A549 (cell line): ENCODE measurements around the gene GIN1. TPM values are rescaled to one million over a fixed set of nuclear protein-coding genes. Genes with fewer than 3 reads are reported as not detected.

Experiments used
- ATAC-seq, 2 experiments: fragments of 200-7000 bp in 1 of 2; fragments of >200 bp in 1 of 2; cut with Nextera tagmentation in 1 of 2; cut with Tn5 transposase in 1 of 2; 3 replicates each; pipeline versions ENCODE4 v1.8.0 to v1.9.1; 2018 to 2020; ENCODE audit warnings: mild to moderate bottlenecking in 1 of 2, moderate library complexity in 1 of 2
- CTCF ChIA-PET: fragments of 300-600 bp; sonication (Branson Sonifier 250); formaldehyde crosslinking; extraction: SDS; loops from one replicate; lab custom pipeline; 2021; ENCODE audit warnings: antibody characterized with exemption, inconsistent platforms; lab: Yijun Ruan, JAX
- POLR2A ChIA-PET: fragments of 350-600 bp; formaldehyde crosslinking; extraction: SDS; loops from one replicate; lab custom pipeline; 2021; ENCODE audit warnings: antibody characterized with exemption, inconsistent platforms; lab: Yijun Ruan, JAX
- DNase-seq, 2 experiments: peaks; one replicate each; pipeline versions ENCODE4 v3.0.0 to v3.0.0-alpha.2; 2011 to 2016; ENCODE audit warnings: low read depth in 1 of 2, low spot score in 1 of 2
- FAIRE-seq: peaks from 2 replicates; lab custom pipeline; 2011; peaks lifted over from hg19 to GRCh38; lab: Jason Lieb, UNC
- H3K27ac ChIP-seq, 2 experiments: fragments of >200 bp; sonication (Bioruptor Twin); formaldehyde crosslinking; 3 replicates each; pipeline ENCODE4 v1.5.1; 2016 to 2017
- H3K4me1 ChIP-seq: fragments of >200 bp; sonication (Bioruptor Twin); formaldehyde crosslinking; 3 replicates; pipeline ENCODE4 v1.6.1; 2016
- H3K4me2 ChIP-seq: fragments of >200 bp; sonication (Bioruptor Twin); formaldehyde crosslinking; 3 replicates; pipeline ENCODE4 v1.6.1; 2016
- H3K4me3 ChIP-seq: fragments of >200 bp; sonication (Bioruptor Twin); formaldehyde crosslinking; 3 replicates; pipeline ENCODE4 v1.5.1; 2016
- H3K9me3 ChIP-seq: fragments of >200 bp; sonication (Bioruptor Twin); formaldehyde crosslinking; 3 replicates; pipeline ENCODE4 v1.6.1; 2016
- BHLHE40 ChIP-seq: IDR thresholded peaks from 2 replicates; pipeline ENCODE4 v1.6.1; 2012; ENCODE audit warnings: low read depth, low read length, inconsistent platforms
- CBX8 ChIP-seq: fragments of 200-600 bp; sonication (generic); IDR thresholded peaks from 2 replicates; pipeline ENCODE4 v1.6.1; 2016
- EHMT2 ChIP-seq: fragments of 200-600 bp; sonication (generic); IDR thresholded peaks from 2 replicates; pipeline ENCODE4 v1.6.1; 2016; ENCODE audit warnings: antibody characterized with exemption, low read depth, mild to moderate bottlenecking, moderate library complexity
- EP300 ChIP-seq, 2 experiments: fragments of >200 bp; sonication (Bioruptor Twin); formaldehyde crosslinking; IDR thresholded peaks; 2 replicates in 1 of 2; 3 replicates in 1 of 2; pipeline ENCODE4 v1.6.1; 2016 to 2017
- ESRRA ChIP-seq: fragments of 150-350 bp; IDR thresholded peaks from 2 replicates; pipeline ENCODE4 v1.6.1; 2014; ENCODE audit warnings: mild to moderate bottlenecking, low read length, borderline replicate concordance
- FOSB ChIP-seq: fragments of 250-450 bp; sonication (Bioruptor Pico); IDR thresholded peaks from 2 replicates; pipeline ENCODE4 v1.5.0; 2020; ENCODE audit warnings: mild to moderate bottlenecking, moderate library complexity
- FOSL2 ChIP-seq, 2 experiments: fragments of 450-650 bp in 1 of 2; fragments of >200 bp in 1 of 2; sonication (Bioruptor Twin) in 1 of 2; formaldehyde crosslinking; IDR thresholded peaks; 2 replicates each; pipeline versions ENCODE4 v1.5.0 to v1.6.1; 2016 to 2020; ENCODE audit warnings: mild to moderate bottlenecking in 1 of 2, moderate library complexity in 1 of 2
- HEYL ChIP-seq: fragments of 250-450 bp; sonication (Bioruptor Pico); IDR thresholded peaks from 2 replicates; pipeline ENCODE4 v1.8.0; 2021; ENCODE audit warnings: mild to moderate bottlenecking, moderate library complexity
- HOXA7 ChIP-seq: fragments of 250-450 bp; sonication (Bioruptor Pico); IDR thresholded peaks from 2 replicates; pipeline ENCODE4 v1.5.0; 2020; ENCODE audit warnings: mild to moderate bottlenecking, moderate library complexity
- JUN ChIP-seq, 2 experiments: fragments of >200 bp; sonication (Bioruptor Twin); formaldehyde crosslinking; IDR thresholded peaks; 2 replicates in 1 of 2; 3 replicates in 1 of 2; pipeline ENCODE4 v1.6.1; 2016 to 2017
- KDM5A ChIP-seq: fragments of 200-600 bp; sonication (generic); IDR thresholded peaks from 2 replicates; pipeline ENCODE4 v1.6.1; 2016; ENCODE audit warnings: antibody characterized with exemption, mild to moderate bottlenecking
- MYC ChIP-seq: IDR thresholded peaks from 2 replicates; pipeline ENCODE4 v1.6.1; 2012; ENCODE audit warnings: mild to moderate bottlenecking, inconsistent platforms, low read length, improper control_type of control experiment, borderline replicate concordance
- NFE2L2 ChIP-seq: fragments of 150-350 bp; conservative IDR thresholded peaks from 2 replicates; pipeline ENCODE4 v1.6.1; 2014; ENCODE audit warnings: low read length
- POLR2A ChIP-seq: IDR thresholded peaks from 2 replicates; pipeline ENCODE4 v1.6.1; 2012; ENCODE audit warnings: mild to moderate bottlenecking, low read length
- POLR2AphosphoS2 ChIP-seq: conservative IDR thresholded peaks from 2 replicates; pipeline ENCODE4 v1.6.1; 2012; ENCODE audit warnings: low read length, improper control_type of control experiment, inconsistent platforms
- RAD21 ChIP-seq, 2 experiments: fragments of >200 bp in 1 of 2; sonication (Bioruptor Twin) in 1 of 2; formaldehyde crosslinking in 1 of 2; IDR thresholded peaks in 1 of 2; conservative IDR thresholded peaks in 1 of 2; 2 replicates in 1 of 2; 3 replicates in 1 of 2; pipeline ENCODE4 v1.6.1; 2012 to 2018; ENCODE audit warnings: inconsistent platforms in 1 of 2
- RCOR1 ChIP-seq: fragments of 150-350 bp; IDR thresholded peaks from 2 replicates; pipeline ENCODE4 v1.6.1; 2014; ENCODE audit warnings: antibody characterized with exemption, low read length, low read depth
- TFCP2L1 ChIP-seq: fragments of 250-450 bp; sonication (Bioruptor Pico); IDR thresholded peaks from 2 replicates; pipeline ENCODE4 v1.5.0; 2021; ENCODE audit warnings: mild to moderate bottlenecking
- TP53 ChIP-seq: fragments of 250-450 bp; sonication (Bioruptor Pico); IDR thresholded peaks from 2 replicates; pipeline ENCODE4 v1.5.0; 2021; ENCODE audit warnings: mild to moderate bottlenecking, moderate library complexity
- ZFP36 ChIP-seq: fragments of 450-650 bp; IDR thresholded peaks from 2 replicates; pipeline ENCODE4 v1.6.1; 2014; ENCODE audit warnings: borderline replicate concordance; ENCODE audit not compliant: partially characterized antibody
- ZNF302 ChIP-seq: fragments of 250-450 bp; sonication (Bioruptor Pico); IDR thresholded peaks from 2 replicates; pipeline ENCODE4 v1.9.0; 2021; ENCODE audit warnings: inconsistent platforms, mild to moderate bottlenecking, moderate library complexity
- ZSCAN20 ChIP-seq: fragments of 250-450 bp; sonication (Bioruptor Pico); IDR thresholded peaks from 2 replicates; pipeline ENCODE4 v1.8.0; 2022; ENCODE audit warnings: mild to moderate bottlenecking, moderate library complexity
- WGBS: methylation state at CpG from one replicate; pipeline ENCODE4 v1.1.6; 2017; ENCODE audit errors: missing lambda C conversion rate; 5-methylcytosine and 5-hydroxymethylcytosine counted together
- polyA plus RNA-seq, 4 experiments: library from polyadenylated mRNA; depleted of rRNA in 3 of 4; stranded (reverse); fragments of >200 nt; fragmentation: RNase III in 1 of 4; extraction: RNeasy Plus Mini Kit Qiagen cat#74134 plus additional on column Dnase treatment in 1 of 4; gene quantifications; 2 replicates in 3 of 4; 3 replicates in 1 of 4; pipeline ENCODE4 v1.2.3, GENCODE V29; 2011 to 2017
- TF ChIP-seq, protein P1 (sequence below): fragments of 250-450 bp; sonication (Bioruptor Pico); IDR thresholded peaks from 2 replicates; pipeline ENCODE4 v1.5.0; 2021; ENCODE audit warnings: mild to moderate bottlenecking, moderate library complexity, borderline replicate concordance
- TF ChIP-seq, protein P2 (sequence below): fragments of >200 bp; sonication (Bioruptor Twin); formaldehyde crosslinking; IDR thresholded peaks from 2 replicates; pipeline ENCODE4 v1.6.1; 2016
- TF ChIP-seq, protein P3 (sequence below): fragments of 150-350 bp; IDR thresholded peaks from 2 replicates; pipeline ENCODE4 v1.6.1; 2014; ENCODE audit warnings: low read depth, mild to moderate bottlenecking, low read length
- TF ChIP-seq, protein P4 (sequence below): fragments of 250-450 bp; sonication (Bioruptor Pico); IDR thresholded peaks from 2 replicates; pipeline ENCODE4 v1.5.0; 2020; ENCODE audit warnings: low read depth, mild to moderate bottlenecking, moderate library complexity

GIN1 gene
- polyA plus RNA-seq, 2 of the 4 experiments (the other 2 are of a cell fraction) = 7.9 to 13.5 TPM

DNA sequence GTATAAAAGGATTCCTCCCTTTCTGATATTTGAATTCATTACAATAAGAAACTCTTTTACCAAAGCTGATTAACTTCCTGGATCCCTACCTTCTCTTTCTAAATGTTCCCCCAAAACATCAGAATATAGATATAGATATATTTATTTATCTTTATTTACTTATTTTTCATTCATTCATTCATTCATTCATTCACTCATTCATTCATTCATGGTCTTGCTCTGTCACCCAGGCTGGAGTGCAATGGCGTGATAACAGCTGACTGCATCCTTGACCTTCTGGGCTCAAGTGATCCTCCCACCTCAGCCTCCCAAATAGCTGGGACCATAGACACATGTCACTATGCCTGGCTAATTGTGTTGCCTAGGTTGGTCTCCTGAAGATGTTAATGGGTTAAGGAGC, 30.7 kb downstream of the GIN1 start:
- ChIA-PET POLR2A (no interaction called here), CTCF (interaction anchor here (0.6 kb wide), 1 partner anchor 70 kb away, joined by 3 read pairs; no protein-coding TSS in a partner anchor)
- 0 out of 3 replicates have a peak, but pooled peaks cover 6% of the 10 kb centered on the region for H3K9me3 ChIP-seq
- FAIRE-seq = no peak
- no peaks in the 10 kb centered on the region for H3K4me1 ChIP-seq
- no peak for ATAC-seq
- 84% methylated on average over 1 of the region's 1 CpG for WGBS
- TF ChIP-seq, protein P1, sequence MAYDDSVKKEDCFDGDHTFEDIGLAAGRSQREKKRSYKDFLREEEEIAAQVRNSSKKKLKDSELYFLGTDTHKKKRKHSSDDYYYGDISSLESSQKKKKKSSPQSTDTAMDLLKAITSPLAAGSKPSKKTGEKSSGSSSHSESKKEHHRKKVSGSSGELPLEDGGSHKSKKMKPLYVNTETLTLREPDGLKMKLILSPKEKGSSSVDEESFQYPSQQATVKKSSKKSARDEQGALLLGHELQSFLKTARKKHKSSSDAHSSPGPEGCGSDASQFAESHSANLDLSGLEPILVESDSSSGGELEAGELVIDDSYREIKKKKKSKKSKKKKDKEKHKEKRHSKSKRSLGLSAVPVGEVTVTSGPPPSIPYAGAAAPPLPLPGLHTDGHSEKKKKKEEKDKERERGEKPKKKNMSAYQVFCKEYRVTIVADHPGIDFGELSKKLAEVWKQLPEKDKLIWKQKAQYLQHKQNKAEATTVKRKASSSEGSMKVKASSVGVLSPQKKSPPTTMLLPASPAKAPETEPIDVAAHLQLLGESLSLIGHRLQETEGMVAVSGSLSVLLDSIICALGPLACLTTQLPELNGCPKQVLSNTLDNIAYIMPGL (CRISPR knock-in tag) = no peak
- TF ChIP-seq JUN (IDR thresholded peaks at IDR 0.05) (no peak), ZNF302 (no peak), RAD21 (conservative IDR thresholded peaks at IDR 0.05 in 1 of 2, IDR thresholded peaks at IDR 0.05 in 1 of 2) (no peak), HEYL (CRISPR knock-in tag) (no peak), POLR2A (no peak), EP300 (IDR thresholded peaks at IDR 0.05) (no peak), ZSCAN20 (CRISPR knock-in tag) (no peak), CBX8 (no peak), TP53 (CRISPR knock-in tag) (no peak), FOSL2 (IDR thresholded peaks at IDR 0.05) (no peak), FOSL2 (CRISPR knock-in tag; IDR thresholded peaks at IDR 0.05) (no peak)
- TF ChIP-seq, protein P2, sequence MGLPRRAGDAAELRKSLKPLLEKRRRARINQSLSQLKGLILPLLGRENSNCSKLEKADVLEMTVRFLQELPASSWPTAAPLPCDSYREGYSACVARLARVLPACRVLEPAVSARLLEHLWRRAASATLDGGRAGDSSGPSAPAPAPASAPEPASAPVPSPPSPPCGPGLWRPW = no peak
- no peak overlapping the region for H3K4me2 ChIP-seq
- no peak for DNase-seq
- no peak overlapping the region for H3K4me3 ChIP-seq
- H3K27ac ChIP-seq = no peak overlapping the region

DNA sequence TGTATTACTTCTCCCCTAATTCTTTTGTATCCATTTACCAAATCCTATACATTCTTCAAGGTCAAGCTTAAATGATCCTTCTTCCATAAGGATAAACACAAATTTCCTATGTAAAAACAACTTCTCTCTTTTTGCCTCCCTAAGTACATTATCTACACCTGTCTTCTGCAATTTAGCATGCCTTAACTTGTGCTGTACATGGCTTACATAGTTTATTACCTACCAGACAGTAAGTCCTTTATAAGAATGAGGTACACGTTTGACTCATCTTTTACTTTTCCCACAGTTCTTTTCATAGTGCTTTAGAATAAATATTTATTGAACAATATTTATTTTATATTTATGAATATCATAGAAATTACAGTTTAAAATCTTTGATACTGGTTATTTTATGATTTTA, 33.4 kb downstream of the GIN1 start:
- no peak for ATAC-seq
- ChIA-PET POLR2A (no interaction called here), CTCF (no interaction called here)
- peaks cover 16% of the 10 kb centered on the region; the same call in 1 of the 3 replicates for H3K9me3 ChIP-seq
- 89% methylated on average over 1 of the region's 1 CpG for WGBS
- no peak overlapping the region for H3K4me3 ChIP-seq
- TF ChIP-seq, protein P3, sequence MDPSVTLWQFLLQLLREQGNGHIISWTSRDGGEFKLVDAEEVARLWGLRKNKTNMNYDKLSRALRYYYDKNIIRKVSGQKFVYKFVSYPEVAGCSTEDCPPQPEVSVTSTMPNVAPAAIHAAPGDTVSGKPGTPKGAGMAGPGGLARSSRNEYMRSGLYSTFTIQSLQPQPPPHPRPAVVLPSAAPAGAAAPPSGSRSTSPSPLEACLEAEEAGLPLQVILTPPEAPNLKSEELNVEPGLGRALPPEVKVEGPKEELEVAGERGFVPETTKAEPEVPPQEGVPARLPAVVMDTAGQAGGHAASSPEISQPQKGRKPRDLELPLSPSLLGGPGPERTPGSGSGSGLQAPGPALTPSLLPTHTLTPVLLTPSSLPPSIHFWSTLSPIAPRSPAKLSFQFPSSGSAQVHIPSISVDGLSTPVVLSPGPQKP = no peak
- TF ChIP-seq HEYL (CRISPR knock-in tag) (no peak), FOSB (no peak), RCOR1 (no peak), KDM5A (no peak), BHLHE40 (no peak)
- TF ChIP-seq, protein P4, sequence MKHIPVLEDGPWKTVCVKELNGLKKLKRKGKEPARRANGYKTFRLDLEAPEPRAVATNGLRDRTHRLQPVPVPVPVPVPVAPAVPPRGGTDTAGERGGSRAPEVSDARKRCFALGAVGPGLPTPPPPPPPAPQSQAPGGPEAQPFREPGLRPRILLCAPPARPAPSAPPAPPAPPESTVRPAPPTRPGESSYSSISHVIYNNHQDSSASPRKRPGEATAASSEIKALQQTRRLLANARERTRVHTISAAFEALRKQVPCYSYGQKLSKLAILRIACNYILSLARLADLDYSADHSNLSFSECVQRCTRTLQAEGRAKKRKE = no peak
- FAIRE-seq = no peak
- H3K27ac ChIP-seq = no peak overlapping the region
- no peak overlapping the region for H3K4me2 ChIP-seq
- no peaks in the 10 kb centered on the region for H3K4me1 ChIP-seq
- no peak for DNase-seq

DNA sequence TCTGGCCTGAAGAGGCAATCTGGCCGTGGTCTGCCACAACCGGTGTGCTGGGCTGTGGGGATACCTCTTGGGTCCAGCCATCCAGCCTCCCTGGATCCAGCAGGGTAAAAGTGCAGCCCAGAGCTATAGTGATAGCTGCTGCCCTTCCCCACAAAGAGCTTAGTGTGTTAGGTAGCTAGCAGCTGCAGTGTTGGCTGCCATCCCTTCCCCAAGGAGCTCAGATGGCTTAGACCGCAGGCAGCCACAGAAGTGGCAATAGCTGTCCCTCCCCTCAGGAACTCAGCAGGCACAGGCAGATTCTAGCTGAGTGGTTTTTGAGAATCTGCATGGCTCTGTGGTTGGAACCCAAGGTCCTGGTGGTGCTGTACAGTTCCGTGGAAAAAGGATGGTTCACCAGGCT, 40.1 kb downstream of the GIN1 start:
- Histone ChIP-seq H3K4me2 (no peak overlapping the region), H3K4me3 (no peak overlapping the region)
- no peak for FAIRE-seq
- 94% methylated on average over 2 of the region's 4 CpGs for WGBS
- CTCF ChIA-PET = no interaction called here
- POLR2A ChIA-PET = no interaction called here
- no peak for TF ChIP-seq FOSB
- no peak for TF ChIP-seq KDM5A
- TF ChIP-seq TFCP2L1 (CRISPR knock-in tag) = no peak
- TF ChIP-seq POLR2AphosphoS2 = no peak
- TF ChIP-seq EHMT2 = no peak
- no peak for TF ChIP-seq BHLHE40
- TF ChIP-seq ZFP36 = no peak
- TF ChIP-seq ESRRA = no peak
- TF ChIP-seq HOXA7 (CRISPR knock-in tag) = no peak
- no peak for TF ChIP-seq HEYL (CRISPR knock-in tag)
- TF ChIP-seq, protein P2 = no peak
- no peak for TF ChIP-seq NFE2L2
- TF ChIP-seq MYC = no peak
- TF ChIP-seq, all 56 proteins: peak for 0
- Histone ChIP-seq H3K4me1 (no peaks in the 10 kb centered on the region), H3K27ac (no peak overlapping the region), H3K9me3 (peaks cover 61% of the 10 kb centered on the region)
- DNase-seq = no peak
- no peak for ATAC-seq
